Measurements from ENCODE around the gene CD69. TPM values are rescaled to one million over a fixed set of nuclear protein-coding genes. Genes with fewer than 3 reads are reported as not detected.

The CD69 gene
- total RNA-seq, 4 donors from 2014 or later, result 4.4 to 83.3 (median 9.1) TPM

DNA sequence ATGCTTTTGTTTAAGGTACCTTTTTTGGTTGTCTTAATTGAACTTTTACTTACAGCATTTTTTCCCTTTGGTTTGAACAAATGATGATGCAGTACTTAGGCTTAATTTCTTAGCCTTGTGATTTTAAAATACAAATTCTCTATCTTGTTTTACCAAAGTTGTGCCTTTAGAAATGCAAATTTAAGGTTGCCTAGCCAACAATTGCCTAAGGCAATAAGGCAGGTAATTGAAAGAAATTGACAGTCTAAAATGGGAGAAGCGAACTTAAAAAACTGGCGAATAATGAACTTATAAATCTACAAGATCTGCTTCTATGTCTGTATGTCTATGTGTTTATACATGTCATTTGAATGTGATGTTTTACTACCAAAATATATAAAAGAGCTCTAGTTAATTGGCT is 23.6 kb upstream of the CD69 start:
- TF ChIP-seq POLR2A (IDR thresholded peaks at IDR 0.05), result no peak
- TF ChIP-seq, protein P1, sequence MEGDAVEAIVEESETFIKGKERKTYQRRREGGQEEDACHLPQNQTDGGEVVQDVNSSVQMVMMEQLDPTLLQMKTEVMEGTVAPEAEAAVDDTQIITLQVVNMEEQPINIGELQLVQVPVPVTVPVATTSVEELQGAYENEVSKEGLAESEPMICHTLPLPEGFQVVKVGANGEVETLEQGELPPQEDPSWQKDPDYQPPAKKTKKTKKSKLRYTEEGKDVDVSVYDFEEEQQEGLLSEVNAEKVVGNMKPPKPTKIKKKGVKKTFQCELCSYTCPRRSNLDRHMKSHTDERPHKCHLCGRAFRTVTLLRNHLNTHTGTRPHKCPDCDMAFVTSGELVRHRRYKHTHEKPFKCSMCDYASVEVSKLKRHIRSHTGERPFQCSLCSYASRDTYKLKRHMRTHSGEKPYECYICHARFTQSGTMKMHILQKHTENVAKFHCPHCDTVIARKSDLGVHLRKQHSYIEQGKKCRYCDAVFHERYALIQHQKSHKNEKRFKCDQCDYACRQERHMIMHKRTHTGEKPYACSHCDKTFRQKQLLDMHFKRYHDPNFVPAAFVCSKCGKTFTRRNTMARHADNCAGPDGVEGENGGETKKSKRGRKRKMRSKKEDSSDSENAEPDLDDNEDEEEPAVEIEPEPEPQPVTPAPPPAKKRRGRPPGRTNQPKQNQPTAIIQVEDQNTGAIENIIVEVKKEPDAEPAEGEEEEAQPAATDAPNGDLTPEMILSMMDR (IDR thresholded peaks at IDR 0.05), result no peak
- Histone ChIP-seq H3K36me3 (no peaks in the 10 kb centered on the region), H3K4me3 (no peak overlapping the region), H3K27me3 (no peaks in the 10 kb centered on the region), H3K4me1 (no peaks in the 10 kb centered on the region), H3K27ac (no peak overlapping the region), H3K9me3 (no peaks in the 10 kb centered on the region)
- DNase-seq, result no peak

DNA sequence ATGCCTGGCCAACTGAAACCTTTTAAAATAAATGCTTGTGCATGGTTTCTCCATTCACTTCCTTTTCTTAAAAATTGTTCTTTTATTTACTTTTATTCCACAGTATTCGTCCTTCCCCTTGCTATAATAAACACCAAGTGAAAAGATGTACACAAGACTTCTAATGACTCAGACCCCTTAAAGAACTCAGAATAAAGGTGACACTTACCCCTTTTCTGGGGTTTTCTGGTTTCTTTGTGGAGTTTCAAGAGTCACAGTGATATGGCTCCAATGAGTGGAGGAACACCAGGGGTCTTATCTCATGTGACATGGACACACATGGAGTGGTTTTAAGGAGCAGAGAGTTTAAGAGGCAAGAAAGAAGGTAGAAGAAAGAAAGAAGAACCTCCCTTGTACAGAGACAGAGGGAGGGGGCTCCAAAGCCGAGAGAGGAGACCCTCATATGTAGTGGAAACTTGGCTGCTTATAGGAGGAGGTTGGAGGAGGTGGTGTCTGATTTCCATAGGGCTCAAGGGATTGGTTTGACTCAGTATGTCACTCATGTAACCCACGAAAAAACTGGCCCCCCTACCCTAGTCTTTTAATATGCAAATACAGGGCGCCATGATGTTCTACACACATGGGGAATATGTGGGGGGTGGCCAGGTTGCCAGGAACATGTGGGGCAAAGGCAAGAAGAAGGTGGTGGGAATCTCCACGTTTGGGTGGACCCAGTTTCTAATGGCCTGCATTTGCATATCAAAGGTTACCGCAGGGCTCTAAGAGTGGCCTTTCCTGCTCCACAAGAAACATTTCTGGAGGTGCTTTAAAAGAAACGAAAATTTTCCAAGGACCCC is 22.1 kb upstream of the CD69 start:
- no peaks in the 10 kb centered on the region for H3K4me1 ChIP-seq
- no peak overlapping the region for H3K4me3 ChIP-seq
- no peak for DNase-seq
- no peaks in the 10 kb centered on the region for H3K36me3 ChIP-seq
- no peaks in the 10 kb centered on the region for H3K27me3 ChIP-seq
- no peaks in the 10 kb centered on the region for H3K9me3 ChIP-seq
- TF ChIP-seq, protein P1 (IDR thresholded peaks at IDR 0.05), result no peak
- no peak for TF ChIP-seq POLR2A (IDR thresholded peaks at IDR 0.05)
- no peak overlapping the region for H3K27ac ChIP-seq

DNA sequence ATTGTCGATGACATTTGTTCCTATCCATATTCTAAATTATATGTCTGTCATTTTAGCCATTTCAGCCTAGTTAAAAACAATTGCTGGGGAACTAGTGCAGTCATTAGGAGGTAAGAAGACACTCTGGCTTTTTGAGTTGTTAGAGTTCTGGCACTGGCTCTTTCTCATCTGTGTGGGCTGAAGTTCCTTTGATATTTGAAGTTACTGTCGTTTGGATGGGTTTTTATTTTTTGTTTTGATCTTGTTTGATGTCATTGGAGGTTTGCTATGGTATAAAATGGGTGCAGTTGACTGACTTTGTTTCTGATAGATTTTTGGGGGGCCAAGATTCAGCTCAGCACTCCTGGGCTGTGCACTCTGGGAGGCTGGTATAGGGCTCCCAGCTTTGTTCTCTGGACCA is 20.7 kb upstream of the CD69 start:
- Histone ChIP-seq H3K27me3 (no peaks in the 10 kb centered on the region), H3K27ac (no peak overlapping the region), H3K4me3 (no peak overlapping the region), H3K9me3 (no peaks in the 10 kb centered on the region), H3K4me1 (no peaks in the 10 kb centered on the region), H3K36me3 (no peaks in the 10 kb centered on the region)
- no peak for DNase-seq
- no peak for TF ChIP-seq POLR2A (IDR thresholded peaks at IDR 0.05)
- TF ChIP-seq, protein P1 (IDR thresholded peaks at IDR 0.05), result no peak

DNA sequence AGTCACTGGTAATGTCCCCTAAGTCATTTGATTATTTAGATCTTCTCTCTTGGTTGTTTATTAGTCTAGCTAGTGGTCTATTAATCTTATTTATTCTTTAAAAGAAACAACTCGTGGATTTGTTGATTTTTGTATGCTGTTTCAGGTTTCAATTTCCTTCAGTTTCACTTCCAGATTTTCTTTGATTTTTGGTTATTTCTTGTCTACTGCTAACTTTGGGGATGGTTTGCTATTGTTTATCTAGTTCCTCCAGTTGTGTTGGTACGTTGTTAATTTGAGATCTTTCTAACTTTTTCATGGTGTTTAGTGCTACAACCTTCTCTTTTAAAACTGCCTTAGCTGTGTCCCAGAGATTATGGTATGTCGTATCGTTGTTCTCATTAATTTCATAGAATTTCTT is 18.5 kb upstream of the CD69 start:
- no peaks in the 10 kb centered on the region for H3K36me3 ChIP-seq
- TF ChIP-seq, protein P1 (IDR thresholded peaks at IDR 0.05), result no peak
- TF ChIP-seq POLR2A (IDR thresholded peaks at IDR 0.05), result no peak
- no peak for DNase-seq
- no peaks in the 10 kb centered on the region for H3K9me3 ChIP-seq
- no peak overlapping the region for H3K27ac ChIP-seq
- no peak overlapping the region for H3K4me3 ChIP-seq
- no peaks in the 10 kb centered on the region for H3K27me3 ChIP-seq
- H3K4me1 ChIP-seq, result peaks cover 0 to 5% (median 0%) of the 10 kb centered on the region in 4 donors

DNA sequence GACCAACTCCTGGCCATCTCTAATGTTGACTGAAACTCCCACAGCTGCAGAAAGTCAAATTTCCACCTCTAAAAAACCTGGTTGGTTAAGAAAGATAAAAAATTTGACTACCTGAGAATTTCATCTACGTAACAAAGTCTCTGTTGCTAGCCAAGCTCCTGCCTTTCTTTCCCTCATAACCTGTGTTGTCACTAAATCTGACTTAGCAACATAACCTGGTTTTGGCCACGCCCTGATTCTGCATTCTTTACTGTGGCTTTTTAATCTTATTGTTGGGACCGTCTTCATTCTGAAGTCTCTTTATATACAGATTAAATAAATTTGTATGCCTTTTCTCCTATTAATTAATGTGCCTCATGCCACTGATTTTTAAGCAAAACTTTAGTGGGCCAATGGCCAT is 16.1 kb upstream of the CD69 start:
- Histone ChIP-seq H3K27ac (no peak overlapping the region), H3K4me1 (peaks cover 0 to 5% (median 0%) of the 10 kb centered on the region in 4 donors), H3K36me3 (no peaks in the 10 kb centered on the region), H3K9me3 (no peaks in the 10 kb centered on the region), H3K27me3 (no peaks in the 10 kb centered on the region), H3K4me3 (no peak overlapping the region)
- DNase-seq, result no peak
- no peak for TF ChIP-seq POLR2A (IDR thresholded peaks at IDR 0.05)
- TF ChIP-seq, protein P1 (IDR thresholded peaks at IDR 0.05), result no peak
